GM19395 (cell line): ENCODE results near the gene SPP1.
"Not testable (repeated sequence)": the region's sequence is repeated elsewhere in the genome, so short reads cannot be mapped to it uniquely, and the experiment has no call there.

Experiments
- ATAC-seq: cut with Tn5 transposase; IDR thresholded peaks from one replicate; pipeline ENCODE4 v1.9.1; 2021; ENCODE audit warnings: mild to moderate bottlenecking, moderate library complexity; ENCODE audit not compliant: unreplicated experiment

Gene SPP1

DNA sequence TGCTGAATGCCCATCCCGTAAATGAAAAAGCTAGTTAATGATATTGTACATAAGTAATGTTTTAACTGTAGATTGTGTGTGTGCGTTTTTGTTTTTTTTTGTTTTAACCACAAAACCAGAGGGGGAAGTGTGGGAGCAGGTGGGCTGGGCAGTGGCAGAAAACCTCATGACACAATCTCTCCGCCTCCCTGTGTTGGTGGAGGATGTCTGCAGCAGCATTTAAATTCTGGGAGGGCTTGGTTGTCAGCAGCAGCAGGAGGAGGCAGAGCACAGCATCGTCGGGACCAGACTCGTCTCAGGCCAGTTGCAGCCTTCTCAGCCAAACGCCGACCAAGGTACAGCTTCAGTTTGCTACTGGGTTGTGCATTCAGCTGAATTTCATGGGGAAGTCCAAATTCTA lies at the start of gene SPP1:
TSS of gene SPP1 (plus strand) at position 249 of the 400 bp plus-strand sequence. CDS start 1,182 bp downstream, outside the sequence.
- peak; percentile 71 for ATAC-seq

DNA sequence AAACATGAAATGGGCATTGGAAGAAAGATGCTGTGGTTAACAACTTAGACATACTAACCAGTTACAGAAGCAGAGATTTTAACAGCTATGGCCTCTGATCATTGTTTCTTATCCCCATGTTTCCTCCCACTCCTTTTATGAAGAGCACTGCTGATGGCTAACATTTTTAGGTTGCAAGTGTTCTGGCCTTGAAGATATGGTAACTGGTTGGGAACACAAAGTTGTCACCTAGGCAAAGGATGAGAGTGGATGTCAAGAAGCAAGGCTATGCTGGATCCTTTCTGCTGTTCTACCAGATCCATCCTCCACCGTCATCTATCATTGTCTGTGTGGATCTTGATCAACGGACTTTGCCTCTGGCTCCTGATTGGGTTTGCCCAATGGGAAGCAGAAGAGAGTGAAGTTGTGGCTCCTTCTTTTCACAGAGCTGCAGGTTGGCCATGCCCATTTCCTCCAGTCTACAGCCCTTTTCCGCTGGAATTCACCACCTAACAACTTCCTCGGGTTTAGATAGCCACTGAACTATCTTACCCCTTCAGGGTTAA lies 48.9 kb upstream of the SPP1 start:
- ATAC-seq, result no peak

DNA sequence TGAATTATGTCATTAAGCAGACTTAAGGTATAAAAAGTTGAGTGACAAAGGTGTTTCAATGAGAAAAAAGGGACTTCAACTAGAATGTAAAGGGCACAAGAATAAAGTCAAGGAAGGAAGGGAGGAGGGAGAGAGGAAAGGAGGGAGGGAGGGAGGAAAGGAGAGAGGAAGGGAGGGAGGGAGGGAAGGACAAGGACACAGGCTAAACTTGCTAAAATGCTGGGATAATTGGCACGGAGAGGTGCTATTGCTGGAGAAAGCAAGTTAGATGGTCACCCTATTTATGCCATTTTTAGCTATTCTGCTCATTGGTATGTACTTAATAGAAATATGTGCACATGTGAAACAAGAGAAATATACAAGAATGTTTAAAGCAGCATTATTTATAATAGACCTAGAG lies 44.9 kb upstream of the SPP1 start:
- ATAC-seq, result no peak

DNA sequence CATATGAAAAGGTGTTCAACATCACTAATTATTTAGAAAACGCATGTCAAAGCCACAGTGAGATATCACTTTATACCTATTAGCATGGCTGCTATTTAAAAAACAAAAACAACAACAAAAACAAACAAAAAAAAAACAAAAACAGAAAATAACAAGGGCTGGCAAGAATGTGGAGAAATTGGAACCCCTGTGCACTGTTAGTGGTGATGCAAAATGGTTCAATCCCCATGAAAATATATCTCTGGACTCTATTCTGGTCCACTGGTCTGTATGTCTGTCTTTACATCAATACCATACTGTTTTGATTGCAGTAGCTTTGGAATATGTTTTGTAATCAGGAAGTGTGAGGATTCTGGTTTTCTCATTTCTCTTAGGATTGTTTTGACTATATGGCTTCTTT lies 43.6 kb upstream of the SPP1 start:
- ATAC-seq, result no peak

DNA sequence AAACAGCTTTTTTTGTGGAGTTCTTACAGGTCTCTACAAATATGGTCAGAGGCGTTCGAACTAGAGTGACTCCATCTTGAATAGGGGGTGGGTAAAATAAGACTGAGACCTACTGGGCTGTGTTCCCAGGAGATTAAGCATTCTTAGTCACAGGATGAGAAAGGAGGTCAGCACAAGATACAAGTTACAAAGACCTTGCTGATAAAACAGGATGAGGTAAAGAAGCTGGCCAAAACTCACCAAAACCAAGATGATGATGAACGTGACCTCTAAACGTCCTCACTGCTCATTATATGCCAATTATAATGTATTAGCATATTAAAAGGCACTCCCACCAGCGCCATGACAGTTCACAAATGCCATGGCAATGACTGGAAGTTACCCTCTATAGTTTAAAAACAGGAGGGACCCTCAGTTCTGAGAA lies 42.8 kb upstream of the SPP1 start:
- no peak for ATAC-seq

DNA sequence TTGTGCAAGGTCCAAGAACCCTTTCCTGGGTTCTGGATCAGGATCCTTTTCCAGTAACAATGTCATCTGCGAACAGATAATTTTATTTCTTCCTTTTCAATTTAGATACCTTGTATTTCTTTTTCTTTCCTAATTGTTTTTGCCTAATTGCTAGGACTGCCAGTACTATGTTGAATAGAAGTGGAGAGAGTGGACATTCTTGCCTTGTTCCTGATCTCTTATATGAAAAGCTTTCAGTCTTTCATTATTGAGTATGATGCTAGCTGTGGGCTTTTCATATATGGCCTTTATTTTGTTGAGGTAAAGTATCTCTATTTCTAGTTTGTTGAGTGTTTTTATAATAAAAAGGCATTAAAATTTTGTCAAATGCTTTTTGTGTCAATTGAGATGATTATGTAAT lies 42.2 kb upstream of the SPP1 start:
- ATAC-seq, result no peak

DNA sequence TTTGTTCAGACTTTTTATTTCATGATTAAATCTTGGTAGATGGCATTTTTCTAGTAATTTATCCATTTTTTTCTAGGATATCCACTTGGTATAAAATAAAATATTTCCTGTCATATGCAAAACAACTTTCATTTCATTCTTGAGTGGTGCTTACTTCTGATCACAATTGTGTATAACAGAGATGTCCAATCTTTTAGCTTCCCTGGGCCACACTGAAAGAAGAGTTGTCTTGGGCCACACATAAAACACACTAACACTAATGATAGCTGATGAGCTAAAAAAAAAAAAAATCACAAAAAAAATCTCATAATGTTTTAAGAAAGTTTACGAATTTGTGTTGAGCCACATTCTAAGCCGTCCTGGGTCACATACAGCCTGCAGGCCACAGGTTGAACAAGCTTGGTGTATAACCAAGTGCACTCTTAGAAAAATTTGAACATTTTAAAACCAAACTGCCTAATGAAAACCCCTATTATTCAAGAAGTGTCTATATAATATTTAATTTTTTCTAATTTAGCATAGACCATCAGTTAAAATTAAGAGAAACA lies 41.3 kb upstream of the SPP1 start:
- ATAC-seq, result no peak

DNA sequence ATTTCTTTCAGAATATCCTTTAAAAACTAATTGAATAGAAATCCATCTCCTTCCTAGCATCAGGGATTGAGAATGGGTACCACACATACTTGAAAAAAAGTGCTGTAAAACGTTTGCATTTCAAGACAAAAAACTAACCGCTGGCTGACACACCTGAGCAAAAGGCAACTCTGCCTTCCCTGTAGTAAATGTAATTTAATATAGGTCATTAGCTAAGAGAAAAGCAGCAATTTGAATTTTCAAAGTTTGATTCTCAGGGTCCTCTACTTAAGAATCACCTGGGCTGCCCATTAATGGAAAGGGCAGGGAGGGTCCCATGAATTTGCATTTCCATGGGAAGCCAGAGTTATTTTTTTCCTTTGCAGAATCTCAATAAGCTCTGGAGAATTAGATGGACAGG lies 40.5 kb upstream of the SPP1 start:
- ATAC-seq, result no peak

DNA sequence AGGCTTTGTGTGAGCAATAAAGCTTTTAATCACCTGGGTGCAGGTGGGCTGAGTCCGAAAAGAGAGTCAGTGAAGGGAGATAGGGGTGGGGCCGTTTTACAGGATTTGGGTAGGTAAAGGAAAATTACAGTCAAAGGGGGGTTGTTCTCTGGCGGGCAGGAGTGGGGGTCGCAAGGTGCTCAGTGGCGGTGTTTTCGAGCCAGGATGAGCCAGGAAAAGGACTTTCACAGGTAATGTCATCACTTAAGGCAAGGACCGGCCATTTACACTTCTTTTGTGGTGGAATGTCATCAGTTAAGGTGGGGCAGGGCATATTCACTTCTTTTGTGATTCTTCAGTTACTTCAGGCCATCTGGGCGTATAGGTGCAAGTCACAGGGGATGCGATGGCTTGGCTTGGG lies 39.6 kb upstream of the SPP1 start:
- not testable (repeated sequence) for ATAC-seq

DNA sequence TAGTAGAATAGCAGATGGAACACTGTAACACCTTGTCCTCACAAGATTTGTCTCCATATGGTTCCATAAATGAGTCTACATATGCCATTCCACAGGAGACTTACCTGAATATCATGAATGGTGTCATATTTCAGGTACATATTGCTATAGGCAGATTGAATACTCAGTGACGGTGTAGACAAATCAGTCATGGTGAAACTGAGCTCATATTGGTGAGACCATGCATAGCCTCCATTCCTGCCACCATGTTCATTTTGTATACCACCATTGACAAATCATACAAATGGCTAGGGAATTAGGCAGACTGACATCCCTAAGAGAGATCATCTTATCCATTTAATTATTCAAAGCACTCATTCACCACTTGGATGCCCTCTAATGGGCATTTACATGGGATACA lies 38.0 kb upstream of the SPP1 start:
- ATAC-seq, result no peak

DNA sequence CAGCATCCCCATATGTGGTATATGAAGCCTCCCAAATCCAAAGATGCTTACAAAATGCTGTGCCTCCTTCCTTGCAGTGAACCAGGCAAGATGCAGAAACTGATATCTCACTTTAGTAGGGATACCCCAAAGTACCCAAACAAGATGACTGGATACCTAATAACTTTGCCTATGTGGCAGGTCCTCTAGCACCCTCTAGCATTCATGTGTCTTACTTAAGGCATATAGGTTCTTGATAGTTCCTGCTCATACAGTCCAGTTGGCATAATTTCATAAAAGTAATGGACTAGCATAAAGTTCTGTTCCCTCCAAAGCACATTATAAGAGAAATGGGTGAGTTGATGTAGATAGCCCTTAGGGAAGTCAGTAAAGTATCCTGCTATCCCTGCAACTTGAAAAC lies 36.8 kb upstream of the SPP1 start:
- ATAC-seq, result no peak

DNA sequence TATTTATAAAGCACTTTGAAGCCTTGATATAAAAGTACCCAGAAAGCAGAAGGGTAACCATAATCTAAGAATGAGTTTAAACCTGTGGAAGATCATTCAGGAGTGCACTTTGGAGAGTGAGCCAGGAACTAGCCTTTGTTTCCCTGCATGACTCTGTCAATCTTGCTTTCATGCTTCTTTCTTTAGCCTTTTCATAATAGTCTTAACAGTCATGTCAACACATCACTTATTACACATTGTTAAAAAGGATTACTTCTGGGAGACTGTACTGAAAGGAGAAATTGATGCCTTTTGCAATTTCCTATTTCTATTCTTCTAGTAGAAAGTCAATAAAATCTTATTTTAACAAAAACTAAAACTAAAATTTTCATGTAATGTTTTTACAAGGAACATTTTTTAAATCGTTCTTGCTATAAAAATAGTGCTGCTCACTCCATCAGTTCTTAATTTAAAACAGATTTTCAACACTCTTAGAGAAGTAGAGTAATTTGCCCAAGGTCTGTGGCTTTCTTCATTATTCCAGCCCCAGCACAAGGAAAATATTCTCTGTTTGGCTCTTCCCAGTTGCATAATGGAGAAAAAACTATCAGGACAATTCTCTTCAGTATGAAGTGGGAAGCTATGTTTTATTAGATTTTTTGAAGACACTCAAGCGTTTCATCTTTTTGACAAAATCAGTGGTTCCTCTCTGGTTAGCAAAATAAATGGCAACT lies 35.4 kb upstream of the SPP1 start:
- no peak for ATAC-seq

DNA sequence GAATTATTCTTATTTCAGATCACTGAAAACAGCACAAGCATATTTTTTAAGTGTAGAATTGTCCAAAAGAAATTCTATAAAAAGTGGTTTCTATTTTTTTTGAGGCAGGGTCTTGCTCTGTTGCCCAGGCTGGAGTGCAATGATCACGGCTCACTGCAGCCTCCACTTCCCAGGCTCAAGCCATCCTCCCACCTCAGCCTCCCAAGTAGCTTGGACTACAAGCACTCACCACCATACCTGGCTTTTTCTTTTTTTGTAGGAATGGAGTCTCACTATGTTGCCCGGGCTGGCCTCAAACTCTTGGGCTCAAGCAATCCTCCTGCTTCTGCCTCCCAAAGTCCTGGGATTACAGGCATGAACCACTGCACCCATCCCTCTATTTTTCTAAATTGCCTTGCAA lies 34.7 kb upstream of the SPP1 start:
- ATAC-seq, result not testable (repeated sequence)

DNA sequence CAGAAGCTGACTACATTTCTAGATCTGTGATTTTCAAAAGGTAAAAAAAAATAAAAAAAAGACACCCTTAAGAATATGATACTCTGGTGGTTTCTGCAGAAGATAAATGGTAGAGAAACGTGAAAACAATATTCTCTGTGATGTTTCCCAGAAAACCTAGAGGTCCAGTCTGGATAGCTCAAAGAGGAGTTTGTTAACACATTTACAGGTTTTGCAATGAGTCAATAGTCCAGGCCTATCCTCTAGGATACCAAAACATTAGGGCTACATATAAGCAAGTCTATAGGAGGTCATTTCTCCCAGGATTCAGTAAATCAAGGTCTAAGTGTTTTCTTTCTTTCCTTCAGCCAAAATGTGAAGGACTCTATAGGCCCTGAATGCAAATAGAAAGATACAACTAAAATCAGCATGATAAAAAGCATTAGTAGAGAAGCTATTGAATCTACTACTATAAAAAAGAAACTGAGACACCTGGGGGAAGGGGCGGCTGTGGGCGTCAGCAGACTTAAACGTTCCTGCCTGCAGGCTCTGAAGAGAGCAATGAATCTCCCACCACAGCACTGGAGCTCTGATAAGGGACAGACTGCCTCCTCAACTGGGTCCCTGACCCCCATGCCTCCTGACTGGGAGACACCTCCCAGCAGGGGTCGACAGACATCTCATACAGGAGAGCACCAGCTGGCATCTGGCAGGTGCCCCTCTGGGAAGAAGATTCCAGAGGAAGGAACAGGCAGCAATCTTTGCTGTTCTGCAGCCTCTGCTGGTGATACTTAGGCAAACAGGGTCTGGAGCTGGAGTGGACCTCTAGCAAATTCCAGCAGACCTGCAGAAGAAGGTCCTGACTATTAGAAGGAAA lies 33.7 kb upstream of the SPP1 start:
- ATAC-seq, result no peak

DNA sequence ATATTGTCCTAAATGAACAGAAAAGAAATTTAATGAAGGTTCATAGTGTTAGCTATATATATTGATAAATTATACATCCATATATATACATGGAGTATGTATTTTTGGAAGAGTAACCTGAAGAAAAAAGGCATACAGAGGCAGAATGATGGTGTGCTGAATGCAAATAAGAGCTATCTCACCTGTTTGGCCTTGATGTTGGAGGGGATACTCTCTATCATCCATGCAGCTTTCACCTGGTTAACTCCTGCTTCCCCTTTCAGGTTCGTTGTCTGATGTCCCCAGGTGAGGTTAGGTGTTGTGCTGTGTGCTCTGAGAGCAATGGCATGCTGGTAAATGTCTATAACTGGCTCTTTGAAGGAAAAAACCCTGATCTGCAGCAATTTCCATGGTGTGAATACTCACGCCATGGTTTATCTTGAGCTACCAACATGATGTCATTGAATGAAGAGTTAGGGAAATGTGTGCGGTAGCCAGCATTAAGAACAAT lies 31.8 kb upstream of the SPP1 start:
- no peak for ATAC-seq

DNA sequence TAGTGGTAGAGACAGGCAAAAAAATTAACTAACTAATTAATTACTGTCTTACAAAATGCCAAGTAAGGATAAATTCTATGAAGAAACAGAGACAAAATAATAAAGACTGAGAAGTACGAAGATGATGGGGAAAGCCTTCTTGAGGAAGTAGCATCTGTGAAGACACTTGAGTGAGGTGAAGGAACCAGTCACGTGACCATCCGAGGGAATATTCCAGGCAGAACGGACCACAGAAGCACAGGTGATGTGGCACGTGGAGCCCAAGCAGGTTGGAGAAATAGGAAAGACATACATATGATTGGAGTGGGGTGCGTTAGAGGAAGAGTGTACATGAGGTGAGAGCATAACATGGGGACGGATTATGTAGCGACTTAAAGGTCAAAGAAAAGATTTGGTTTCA lies 30.5 kb upstream of the SPP1 start:
- ATAC-seq, result no peak

DNA sequence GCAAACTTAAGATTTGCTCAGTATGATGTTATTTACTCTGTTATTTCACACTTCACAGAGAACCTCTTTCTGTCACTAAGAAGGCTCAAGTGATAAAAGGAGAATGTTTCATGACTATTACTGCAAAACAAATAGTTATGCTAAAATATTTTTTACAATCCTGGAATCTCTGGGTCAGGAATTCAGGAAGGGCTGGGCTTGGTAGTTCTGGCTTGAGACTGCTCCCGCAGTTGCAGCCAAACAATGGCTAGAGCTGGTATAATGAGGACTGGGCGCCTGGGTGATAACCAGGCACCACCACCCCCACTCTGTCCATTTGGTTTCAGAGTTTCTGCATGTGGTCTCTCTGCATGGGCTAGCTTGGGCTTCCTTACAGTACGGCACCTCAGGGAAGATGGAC lies 28.7 kb upstream of the SPP1 start:
- no peak for ATAC-seq

DNA sequence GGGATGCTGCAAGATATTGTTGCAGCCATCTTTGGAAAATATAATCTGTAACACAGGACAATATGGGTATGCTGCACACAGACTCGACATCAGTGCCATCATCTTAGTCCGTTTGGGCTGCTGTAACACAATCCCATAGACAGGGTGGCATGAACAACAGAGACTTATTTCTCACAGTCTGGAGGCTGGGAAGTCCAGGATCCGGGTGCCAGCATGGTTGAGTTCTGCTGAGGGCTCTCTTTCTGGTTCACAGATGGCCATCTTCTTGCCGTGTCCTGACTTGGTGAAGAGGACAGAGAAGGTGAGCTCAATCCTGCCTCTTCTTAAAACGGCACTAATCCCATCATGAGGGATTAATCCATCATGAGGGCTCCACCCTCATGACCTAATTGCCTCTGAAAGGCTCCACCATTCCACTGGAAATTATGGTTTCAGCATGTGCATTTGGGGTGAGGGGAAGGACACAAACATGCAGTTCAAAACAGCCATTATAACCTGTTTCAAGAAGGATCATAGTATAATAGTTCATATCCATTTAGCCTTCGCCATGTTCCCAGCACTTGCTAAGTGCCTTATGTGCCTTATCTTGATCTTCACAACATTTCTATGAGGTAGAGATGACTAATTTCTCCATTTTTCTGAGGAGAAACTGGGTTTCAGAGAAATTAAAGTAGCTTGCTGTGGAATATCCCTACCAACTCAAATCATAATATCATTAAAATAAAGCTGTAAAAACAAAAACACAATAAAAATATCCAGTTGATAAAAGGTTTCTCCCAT lies 27.9 kb upstream of the SPP1 start:
- ATAC-seq, result no peak

DNA sequence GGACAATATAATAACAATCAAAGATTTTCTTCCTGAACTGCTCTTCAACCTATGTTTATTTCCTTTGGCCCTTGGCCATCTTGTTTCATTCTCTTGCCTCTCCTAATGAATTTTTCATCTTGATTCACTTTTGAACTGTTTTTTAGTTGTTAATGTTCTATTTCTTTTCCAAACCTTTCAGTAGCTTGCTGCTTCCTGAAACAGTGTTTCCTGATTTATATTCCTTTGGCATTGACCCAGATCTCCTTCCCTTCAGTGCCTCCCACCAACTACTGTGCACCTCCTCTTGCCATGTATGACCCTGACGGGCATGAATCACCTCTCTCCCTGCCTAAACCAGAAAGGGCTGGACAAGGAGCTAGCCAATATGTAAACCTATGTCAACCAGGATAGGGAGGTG lies 25.6 kb upstream of the SPP1 start:
- no peak for ATAC-seq

DNA sequence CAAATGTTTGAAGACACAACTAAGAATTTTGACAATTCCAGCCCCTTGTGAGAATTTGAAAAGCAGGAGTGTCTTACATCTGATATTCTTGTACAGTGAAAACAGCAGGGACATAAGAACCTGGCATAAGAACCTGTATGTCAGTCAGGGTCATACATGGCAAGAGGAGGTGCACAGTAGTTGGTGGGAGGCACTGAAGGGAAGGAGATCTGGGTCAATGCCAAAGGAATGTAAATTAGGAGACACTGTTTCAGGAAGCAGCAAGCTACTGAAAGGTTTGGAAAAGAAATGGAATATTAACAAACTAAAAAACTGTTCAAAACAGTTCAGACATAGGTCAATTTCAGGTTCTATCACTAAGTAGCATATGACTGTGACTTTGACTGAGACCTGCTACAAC lies 25.0 kb upstream of the SPP1 start:
- no peak for ATAC-seq
